ENCODE data around the gene BMP10. TPM values are rescaled to one million over a fixed set of nuclear protein-coding genes. Genes with fewer than 3 reads are reported as not detected.
"Not testable (repeated sequence)": the region's sequence is repeated elsewhere in the genome, so short reads cannot be mapped to it uniquely, and the experiment has no call there.

The BMP10 gene
- total RNA-seq, 4 donors from 2014 or later = not detected

DNA sequence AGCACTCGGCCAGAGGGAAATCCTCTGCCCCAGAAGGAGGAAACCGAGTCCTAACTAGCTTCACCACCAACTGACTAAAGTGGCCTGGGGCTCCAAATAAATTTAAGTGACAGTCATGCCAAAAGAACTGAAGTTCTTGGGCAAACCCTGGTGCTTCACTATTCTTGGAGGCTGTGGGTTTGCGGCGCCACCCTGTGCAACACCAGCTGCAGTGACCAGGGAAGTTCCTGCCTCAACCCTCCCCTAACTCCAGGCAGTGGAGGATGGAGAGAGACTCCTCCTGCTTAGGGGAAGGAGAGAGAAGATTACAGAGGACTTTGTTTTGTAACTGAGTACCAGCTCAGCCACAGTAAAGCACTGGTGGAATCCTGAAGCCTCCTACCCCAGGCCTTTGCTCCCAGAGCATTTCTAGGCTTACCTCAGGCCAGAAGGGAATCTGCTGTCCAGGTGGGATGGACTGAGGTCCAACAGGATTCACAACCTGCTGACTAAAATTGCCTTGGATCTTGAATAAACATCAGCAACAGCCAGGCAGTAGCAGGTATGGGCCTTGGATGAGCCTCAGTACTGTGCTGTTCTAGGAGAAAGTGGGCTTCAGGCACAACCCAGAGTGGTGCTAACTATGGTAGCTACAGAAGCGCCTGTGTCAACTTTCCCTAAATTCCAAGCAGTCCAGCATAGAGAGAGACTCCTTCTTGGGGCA is 29.4 kb upstream of the BMP10 start:
- H3K27me3 ChIP-seq = peaks cover 0 to 3% (median 0%) of the 10 kb centered on the region in 4 donors
- WGBS = 94% methylated on average over 3 of the region's 5 CpGs
- no peak overlapping the region for H3K4me3 ChIP-seq
- no peaks in the 10 kb centered on the region for H3K4me1 ChIP-seq
- no peaks in the 10 kb centered on the region for H3K36me3 ChIP-seq
- peaks cover 0 to 19% (median 15%) of the 10 kb centered on the region in 4 donors for H3K9me3 ChIP-seq
- TF ChIP-seq POLR2AphosphoS5 (IDR thresholded peaks at IDR 0.05) (no peak), POLR2A (IDR thresholded peaks at IDR 0.05; ENCODE audit: low read depth) (no peak), EP300 (IDR thresholded peaks at IDR 0.05) (no peak)
- TF ChIP-seq, protein P1, sequence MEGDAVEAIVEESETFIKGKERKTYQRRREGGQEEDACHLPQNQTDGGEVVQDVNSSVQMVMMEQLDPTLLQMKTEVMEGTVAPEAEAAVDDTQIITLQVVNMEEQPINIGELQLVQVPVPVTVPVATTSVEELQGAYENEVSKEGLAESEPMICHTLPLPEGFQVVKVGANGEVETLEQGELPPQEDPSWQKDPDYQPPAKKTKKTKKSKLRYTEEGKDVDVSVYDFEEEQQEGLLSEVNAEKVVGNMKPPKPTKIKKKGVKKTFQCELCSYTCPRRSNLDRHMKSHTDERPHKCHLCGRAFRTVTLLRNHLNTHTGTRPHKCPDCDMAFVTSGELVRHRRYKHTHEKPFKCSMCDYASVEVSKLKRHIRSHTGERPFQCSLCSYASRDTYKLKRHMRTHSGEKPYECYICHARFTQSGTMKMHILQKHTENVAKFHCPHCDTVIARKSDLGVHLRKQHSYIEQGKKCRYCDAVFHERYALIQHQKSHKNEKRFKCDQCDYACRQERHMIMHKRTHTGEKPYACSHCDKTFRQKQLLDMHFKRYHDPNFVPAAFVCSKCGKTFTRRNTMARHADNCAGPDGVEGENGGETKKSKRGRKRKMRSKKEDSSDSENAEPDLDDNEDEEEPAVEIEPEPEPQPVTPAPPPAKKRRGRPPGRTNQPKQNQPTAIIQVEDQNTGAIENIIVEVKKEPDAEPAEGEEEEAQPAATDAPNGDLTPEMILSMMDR (IDR thresholded peaks at IDR 0.05) = no peak
- intact Hi-C loops (cut with DNase I) = no loop called here
- DNase-seq (ENCODE audit: extremely low spot score) = no peak
- H3K27ac ChIP-seq (replicated peaks in 1 of 4) = no peak overlapping the region

DNA sequence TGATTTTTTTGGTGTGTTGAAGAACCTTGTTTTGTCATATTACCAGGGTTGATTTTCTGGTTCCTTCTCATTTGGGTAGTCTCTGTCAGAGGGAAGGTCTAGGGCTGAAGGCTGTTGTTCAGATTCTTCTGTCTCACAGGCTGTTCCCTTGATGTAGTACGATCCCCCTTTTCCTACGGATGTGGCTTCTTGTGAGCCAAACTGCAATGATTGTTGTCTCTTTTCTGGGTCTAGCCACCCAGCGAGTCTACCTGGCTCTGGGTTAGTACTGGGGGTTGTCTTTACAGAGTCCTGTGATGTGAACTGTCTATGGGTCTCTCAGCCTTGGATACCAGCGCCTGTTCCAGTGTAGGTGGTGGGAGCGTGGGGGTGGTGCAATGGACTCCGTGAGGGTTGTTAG is 24.8 kb upstream of the BMP10 start:
- H3K27me3 ChIP-seq; H3K9me3 ChIP-seq; H3K4me3 ChIP-seq; H3K36me3 ChIP-seq; intact Hi-C loops (cut with DNase I); H3K27ac ChIP-seq (replicated peaks in 1 of 4); H3K4me1 ChIP-seq; DNase-seq (ENCODE audit: extremely low spot score): not testable (repeated sequence)
- WGBS = 93% methylated on average over 6 of the region's 6 CpGs

DNA sequence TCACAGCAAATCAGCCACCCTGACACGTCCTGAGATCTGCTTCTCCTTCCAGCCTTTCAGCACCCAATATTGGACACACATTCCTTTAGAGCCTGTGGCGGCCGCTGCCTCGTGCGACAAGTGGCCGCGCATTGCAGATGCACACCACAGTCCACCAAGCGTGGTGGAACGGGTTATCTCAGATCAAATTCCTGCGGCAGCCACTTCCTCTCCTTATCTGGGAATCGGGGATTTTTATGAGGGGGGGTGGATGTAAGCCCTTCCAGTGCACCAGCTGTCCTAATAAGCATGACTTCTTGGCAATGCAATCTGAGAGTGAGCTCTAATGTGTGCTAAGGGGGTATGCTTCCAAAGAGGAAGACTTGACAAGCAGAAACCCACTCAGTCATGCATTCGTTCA is 18.3 kb upstream of the BMP10 start:
- no peak for DNase-seq (ENCODE audit: extremely low spot score)
- Histone ChIP-seq H3K9me3 (no peaks in the 10 kb centered on the region), H3K27ac (replicated peaks in 1 of 4) (no peak overlapping the region), H3K27me3 (no peaks in the 10 kb centered on the region), H3K4me3 (no peak overlapping the region), H3K4me1 (no peaks in the 10 kb centered on the region), H3K36me3 (no peaks in the 10 kb centered on the region)
- 87% methylated on average over 12 of the region's 12 CpGs for WGBS
- intact Hi-C loops (cut with DNase I) = no loop called here
- TF ChIP-seq POLR2A (IDR thresholded peaks at IDR 0.05; ENCODE audit: low read depth) (no peak), EP300 (IDR thresholded peaks at IDR 0.05) (no peak), POLR2AphosphoS5 (IDR thresholded peaks at IDR 0.05) (no peak)
- TF ChIP-seq, protein P1 (IDR thresholded peaks at IDR 0.05) = no peak

DNA sequence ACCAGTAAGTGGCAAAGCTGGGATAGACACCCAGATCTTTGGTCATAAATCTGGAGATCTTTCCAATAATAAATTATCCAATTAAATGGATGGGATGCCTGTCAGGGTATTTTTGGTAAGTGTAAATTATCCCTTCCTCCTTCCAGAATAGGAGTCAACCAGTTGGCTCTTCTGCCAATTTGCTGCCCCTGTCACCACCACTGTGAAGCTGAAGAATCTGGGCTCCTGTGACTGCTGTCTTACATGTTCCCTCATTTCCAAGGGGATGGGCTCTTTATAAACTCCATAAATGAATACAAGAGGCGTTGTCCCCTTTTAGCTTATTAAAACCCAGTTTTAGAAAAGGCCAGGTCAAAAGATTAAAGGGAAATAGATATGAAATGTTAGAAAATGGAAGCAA is 17.8 kb upstream of the BMP10 start:
- Histone ChIP-seq H3K36me3 (no peaks in the 10 kb centered on the region), H3K4me1 (no peaks in the 10 kb centered on the region), H3K27ac (replicated peaks in 1 of 4) (no peak overlapping the region), H3K9me3 (no peaks in the 10 kb centered on the region), H3K27me3 (no peaks in the 10 kb centered on the region), H3K4me3 (no peak overlapping the region)
- TF ChIP-seq EP300 (IDR thresholded peaks at IDR 0.05) (no peak), POLR2A (IDR thresholded peaks at IDR 0.05; ENCODE audit: low read depth) (no peak), POLR2AphosphoS5 (IDR thresholded peaks at IDR 0.05) (no peak)
- TF ChIP-seq, protein P1 (IDR thresholded peaks at IDR 0.05) = no peak
- no peak for DNase-seq (ENCODE audit: extremely low spot score)
- intact Hi-C loops (cut with DNase I) = no loop called here
- WGBS = 100% methylated on average over 1 of the region's 1 CpG

DNA sequence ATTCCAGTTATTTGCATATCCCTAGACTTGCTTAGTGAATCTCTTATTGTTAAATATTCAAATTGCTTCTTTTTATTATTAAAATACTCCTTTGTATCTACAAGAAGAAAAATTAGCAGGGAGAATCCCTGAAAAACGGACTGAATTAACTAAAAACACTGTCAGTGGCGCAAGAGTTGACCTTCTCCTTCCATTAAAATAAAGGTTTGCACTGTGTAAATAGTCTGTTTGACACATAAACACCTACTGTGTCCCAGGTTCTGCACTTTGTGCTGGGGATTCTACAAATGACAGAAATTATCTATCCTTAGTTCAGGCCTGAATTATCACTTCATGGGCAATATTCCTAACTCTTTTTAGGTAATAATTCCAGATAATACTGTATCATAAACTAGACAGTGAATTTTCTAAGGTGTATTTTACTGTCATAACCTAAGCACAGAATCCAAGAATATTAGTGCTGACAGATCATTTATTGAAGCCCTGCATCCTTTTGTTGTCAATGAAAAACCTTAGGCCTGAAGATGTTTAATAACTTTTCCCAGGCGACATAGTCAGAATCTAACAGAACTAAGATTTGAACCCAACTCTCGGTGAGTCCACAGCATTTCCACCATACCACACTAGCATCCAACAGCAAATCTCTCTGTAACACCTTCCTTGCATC is 17.0 kb upstream of the BMP10 start:
- Histone ChIP-seq H3K9me3 (no peaks in the 10 kb centered on the region), H3K4me3 (no peak overlapping the region), H3K4me1 (no peaks in the 10 kb centered on the region), H3K27me3 (no peaks in the 10 kb centered on the region), H3K36me3 (no peaks in the 10 kb centered on the region), H3K27ac (replicated peaks in 1 of 4) (no peak overlapping the region)
- TF ChIP-seq EP300 (IDR thresholded peaks at IDR 0.05) = no peak
- no peak for TF ChIP-seq POLR2A (IDR thresholded peaks at IDR 0.05; ENCODE audit: low read depth)
- DNase-seq (ENCODE audit: extremely low spot score) = no peak
- intact Hi-C loops (cut with DNase I) = no loop called here
- WGBS = 88% methylated on average over 4 of the region's 4 CpGs

DNA sequence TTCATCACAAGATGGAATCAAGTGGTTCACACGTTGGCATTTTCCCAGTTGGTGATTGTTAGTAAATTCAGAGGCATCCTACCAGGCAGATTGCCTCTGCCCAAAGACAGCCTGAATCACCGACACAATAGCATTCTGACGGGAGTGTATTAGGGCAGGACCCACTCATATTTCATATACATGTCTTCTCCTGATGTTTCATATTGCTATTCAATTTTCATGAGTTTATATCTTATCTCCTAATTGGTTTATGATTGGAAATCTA is 14.5 kb upstream of the BMP10 start:
- no peak overlapping the region for H3K4me3 ChIP-seq
- no peaks in the 10 kb centered on the region for H3K4me1 ChIP-seq
- intact Hi-C loops (cut with DNase I) = no loop called here
- no peaks in the 10 kb centered on the region for H3K36me3 ChIP-seq
- no peak for DNase-seq (ENCODE audit: extremely low spot score)
- TF ChIP-seq, protein P1 (IDR thresholded peaks at IDR 0.05) = no peak
- TF ChIP-seq POLR2AphosphoS5 (IDR thresholded peaks at IDR 0.05) (no peak), POLR2A (IDR thresholded peaks at IDR 0.05; ENCODE audit: low read depth) (no peak), EP300 (IDR thresholded peaks at IDR 0.05) (no peak)
- 77% methylated on average over 3 of the region's 3 CpGs for WGBS
- H3K27me3 ChIP-seq = no peaks in the 10 kb centered on the region
- H3K9me3 ChIP-seq = no peaks in the 10 kb centered on the region
- no peak overlapping the region for H3K27ac ChIP-seq (replicated peaks in 1 of 4)

Data from esophagus muscularis mucosa (tissue), 4 donors.